ENCODE data around the gene PTPRK. TPM values are rescaled to one million over a fixed set of nuclear protein-coding genes. Genes with fewer than 3 reads are reported as not detected.

The PTPRK gene
- total and polyA plus RNA-seq, 2 of the 13 experiments (the other 11 are each of a cell fraction or from before 2014, with no cell fraction given) = 43.6 to 98.3 TPM

- TF ChIP-seq DZIP1 (CRISPR knock-in tag; IDR thresholded peaks at IDR 0.05) (no peak), RCOR2 (CRISPR knock-in tag; IDR thresholded peaks at IDR 0.05) (peak; percentile 66), ZBTB37 (CRISPR knock-in tag; IDR thresholded peaks at IDR 0.05) (0 out of 2 replicates have a peak, but pooled peaks have one; percentile 13), ETV5 (CRISPR knock-in tag; IDR thresholded peaks at IDR 0.05; ENCODE audit: borderline replicate concordance) (peak; percentile 59; the same call in 1 of the 2 replicates), NKX3-1 (CRISPR knock-in tag; IDR thresholded peaks at IDR 0.05) (peak; percentile 54; the same call in 1 of the 2 replicates), ZNF567 (CRISPR knock-in tag; IDR thresholded peaks at IDR 0.05; ENCODE audit: borderline replicate concordance) (no peak), SRSF1 (optimal IDR thresholded peaks at IDR 0.05; ENCODE audit: low read depth, low read length) (no peak), ZNF605 (CRISPR knock-in tag; IDR thresholded peaks at IDR 0.05) (peak; percentile 95; the same call in 1 of the 2 replicates), GZF1 (CRISPR knock-in tag; IDR thresholded peaks at IDR 0.05) (0 out of 2 replicates have a peak, but pooled peaks have one; percentile 36), ZBTB8A (CRISPR knock-in tag; IDR thresholded peaks at IDR 0.05; ENCODE audit: borderline replicate concordance, low read depth) (peak; percentile 47; the same call in 1 of the 2 replicates), XRCC5 (optimal IDR thresholded peaks at IDR 0.05; ENCODE audit: low read length) (peak; percentile 96), EHMT2 (IDR thresholded peaks at IDR 0.05; ENCODE audit: borderline replicate concordance, low read depth, low read length) (peak; percentile 96), SCMH1 (CRISPR knock-in tag; IDR thresholded peaks at IDR 0.05; ENCODE audit: borderline replicate concordance) (no peak), ZNF790 (CRISPR knock-in tag; IDR thresholded peaks at IDR 0.05; ENCODE audit: borderline replicate concordance) (peak; percentile 29; the same call in 1 of the 2 replicates), PBX3 (CRISPR knock-in tag; IDR thresholded peaks at IDR 0.05; ENCODE audit: borderline replicate concordance) (no peak), ARHGAP35 (CRISPR knock-in tag; IDR thresholded peaks at IDR 0.05; ENCODE audit: borderline replicate concordance) (0 out of 2 replicates have a peak, but pooled peaks have one; percentile 78), RBFOX2 (IDR thresholded peaks at IDR 0.05; ENCODE audit: low read depth, low read length) (peak; percentile 51), FOXA1 (IDR thresholded peaks at IDR 0.05) (peak; percentile 61), FOXA1 (CRISPR knock-in tag; IDR thresholded peaks at IDR 0.05) (peak; percentile 92), ZFP41 (CRISPR knock-in tag; IDR thresholded peaks at IDR 0.05; ENCODE audit: borderline replicate concordance) (no peak), ARNTL (CRISPR knock-in tag; IDR thresholded peaks at IDR 0.05) (peak; percentile 47; the same call in 1 of the 2 replicates), CREB1 (IDR thresholded peaks at IDR 0.05) (no peak), CREB1 (CRISPR knock-in tag; IDR thresholded peaks at IDR 0.05) (peak; percentile 81)
Measured at GRCh38 chr6:128507337-128508310, 12.8 kb downstream of the PTPRK start (continued).

All from HepG2 (cell line).